Measurements from ENCODE around the gene OR13A1.
"Not testable (repeated sequence)": the region's sequence is repeated elsewhere in the genome, so short reads cannot be mapped to it uniquely, and the experiment has no call there.

The OR13A1 gene

GRCh38 chr10:45339894-45340293 is 24.5 kb upstream of the OR13A1 start:
- Histone ChIP-seq H3K9ac (ENCODE audit: insufficient read length, low read depth) (no peak overlapping the region), H3K36me3 (ENCODE audit: insufficient read depth, insufficient read length, low read length) (no peaks in the 10 kb centered on the region), H3K27me3 (ENCODE audit: insufficient read depth, insufficient read length) (no peaks in the 10 kb centered on the region), H3K4me1 (ENCODE audit: insufficient read depth, insufficient read length) (no peaks in the 10 kb centered on the region), H3K9me3 (ENCODE audit: insufficient read depth, low read length) (no peaks in the 10 kb centered on the region), H3K4me3 (ENCODE audit: insufficient read length, low read depth) (no peak overlapping the region)
- TF ChIP-seq YY1 (IDR thresholded peaks at IDR 0.05; ENCODE audit: insufficient read depth, insufficient read length) (no peak), SUZ12 (IDR thresholded peaks at IDR 0.05; ENCODE audit: extremely low read depth, insufficient read depth, insufficient read length) (no peak), ZNF274 (IDR thresholded peaks at IDR 0.05; ENCODE audit: low read depth, low read length) (no peak)
- DNase-seq (ENCODE audit: low read depth, low spot score): no peak

GRCh38 chr10:45331824-45332223 is 16.4 kb upstream of the OR13A1 start:
- H3K9me3 ChIP-seq (ENCODE audit: insufficient read depth, low read length); H3K36me3 ChIP-seq (ENCODE audit: insufficient read depth, insufficient read length, low read length); DNase-seq (ENCODE audit: low read depth, low spot score); H3K4me3 ChIP-seq (ENCODE audit: insufficient read length, low read depth); H3K4me1 ChIP-seq (ENCODE audit: insufficient read depth, insufficient read length); H3K27me3 ChIP-seq (ENCODE audit: insufficient read depth, insufficient read length); H3K9ac ChIP-seq (ENCODE audit: insufficient read length, low read depth): not testable (repeated sequence)

DNA sequence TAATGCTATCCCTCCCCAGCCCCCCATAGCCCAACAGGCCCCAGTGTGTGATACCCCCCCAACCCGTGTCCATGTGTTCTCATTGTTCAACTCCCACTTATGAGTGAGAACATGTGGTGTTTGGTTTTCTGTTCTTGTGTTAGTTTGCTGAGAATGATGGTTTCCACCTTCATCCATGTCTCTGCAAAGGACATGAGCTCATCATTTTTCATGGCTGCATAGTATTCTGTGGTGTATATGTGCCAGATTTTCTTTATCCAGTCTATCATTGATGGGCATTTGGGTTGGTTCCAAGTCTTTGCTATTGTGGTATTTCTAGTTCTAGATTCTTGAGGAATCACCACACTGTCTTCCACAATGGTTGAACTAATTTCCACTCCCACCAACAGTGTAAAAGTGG is 11.5 kb upstream of the OR13A1 start:
- not testable (repeated sequence) for H3K4me1 ChIP-seq (ENCODE audit: insufficient read depth, insufficient read length); H3K36me3 ChIP-seq (ENCODE audit: insufficient read depth, insufficient read length, low read length); H3K27me3 ChIP-seq (ENCODE audit: insufficient read depth, insufficient read length); H3K9me3 ChIP-seq (ENCODE audit: insufficient read depth, low read length); H3K9ac ChIP-seq (ENCODE audit: insufficient read length, low read depth); H3K4me3 ChIP-seq (ENCODE audit: insufficient read length, low read depth); DNase-seq (ENCODE audit: low read depth, low spot score)

DNA sequence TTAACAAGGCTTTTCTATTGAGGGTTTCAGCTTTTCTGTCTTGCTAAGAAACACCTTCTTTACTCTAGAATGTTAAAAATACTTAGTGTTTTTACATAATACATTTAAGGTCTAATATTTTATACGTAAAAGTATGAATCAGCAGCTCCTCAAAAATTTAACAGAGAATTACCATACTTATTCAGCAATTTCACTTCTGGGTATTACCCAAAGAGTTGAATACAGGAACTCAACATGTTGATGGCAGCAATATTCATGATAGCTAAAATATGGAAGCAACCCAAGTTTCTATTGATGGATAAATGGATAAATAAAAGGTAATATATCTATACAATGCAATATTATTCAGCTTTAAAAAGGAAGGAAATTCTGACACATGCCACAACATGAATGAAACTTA is 9.7 kb upstream of the OR13A1 start:
- H3K4me3 ChIP-seq (ENCODE audit: insufficient read length, low read depth): no peak overlapping the region
- H3K36me3 ChIP-seq (ENCODE audit: insufficient read depth, insufficient read length, low read length): no peaks in the 10 kb centered on the region
- H3K27me3 ChIP-seq (ENCODE audit: insufficient read depth, insufficient read length): no peaks in the 10 kb centered on the region
- DNase-seq (ENCODE audit: low read depth, low spot score): no peak
- no peak for TF ChIP-seq YY1 (IDR thresholded peaks at IDR 0.05; ENCODE audit: insufficient read depth, insufficient read length)
- TF ChIP-seq SUZ12 (IDR thresholded peaks at IDR 0.05; ENCODE audit: extremely low read depth, insufficient read depth, insufficient read length): no peak
- TF ChIP-seq ZNF274 (IDR thresholded peaks at IDR 0.05; ENCODE audit: low read depth, low read length): no peak
- no peaks in the 10 kb centered on the region for H3K9me3 ChIP-seq (ENCODE audit: insufficient read depth, low read length)
- no peaks in the 10 kb centered on the region for H3K4me1 ChIP-seq (ENCODE audit: insufficient read depth, insufficient read length)
- H3K9ac ChIP-seq (ENCODE audit: insufficient read length, low read depth): no peak overlapping the region

GRCh38 chr10:45319702-45320101 is 4.3 kb upstream of the OR13A1 start:
- no peaks in the 10 kb centered on the region for H3K36me3 ChIP-seq (ENCODE audit: insufficient read depth, insufficient read length, low read length)
- H3K9me3 ChIP-seq (ENCODE audit: insufficient read depth, low read length): no peaks in the 10 kb centered on the region
- H3K9ac ChIP-seq (ENCODE audit: insufficient read length, low read depth): no peak overlapping the region
- no peaks in the 10 kb centered on the region for H3K27me3 ChIP-seq (ENCODE audit: insufficient read depth, insufficient read length)
- TF ChIP-seq YY1 (IDR thresholded peaks at IDR 0.05; ENCODE audit: insufficient read depth, insufficient read length): no peak
- TF ChIP-seq ZNF274 (IDR thresholded peaks at IDR 0.05; ENCODE audit: low read depth, low read length): no peak
- TF ChIP-seq SUZ12 (IDR thresholded peaks at IDR 0.05; ENCODE audit: extremely low read depth, insufficient read depth, insufficient read length): no peak
- H3K4me1 ChIP-seq (ENCODE audit: insufficient read depth, insufficient read length): no peaks in the 10 kb centered on the region
- DNase-seq (ENCODE audit: low read depth, low spot score): no peak
- H3K4me3 ChIP-seq (ENCODE audit: insufficient read length, low read depth): no peak overlapping the region

DNA sequence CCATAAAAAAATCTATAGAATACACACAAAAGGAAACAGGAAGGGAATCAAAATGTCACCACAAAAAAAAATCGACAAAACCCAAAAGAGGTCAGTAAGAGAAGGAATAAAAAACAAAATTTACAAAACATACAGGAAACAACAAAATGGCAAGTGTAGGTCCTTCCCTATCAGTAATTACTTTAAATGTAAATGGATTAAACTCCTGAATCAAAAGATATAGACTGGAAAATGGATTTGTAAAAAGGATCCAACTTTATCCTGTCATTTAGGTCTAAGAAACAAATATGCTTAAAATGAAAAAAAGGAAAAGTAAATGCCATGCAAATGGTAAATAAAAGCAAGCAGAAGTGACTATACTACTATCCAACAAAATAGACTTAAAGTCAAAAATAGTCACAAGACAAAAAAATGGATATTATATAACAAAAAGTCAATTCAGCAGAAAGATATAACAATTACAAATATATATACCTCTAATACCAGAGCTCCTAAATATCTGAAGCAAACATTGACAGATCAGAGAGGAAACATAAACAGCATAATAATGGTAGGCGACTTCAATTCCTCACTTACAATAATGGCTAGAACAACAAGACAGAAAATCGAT is 2.0 kb downstream of the OR13A1 start:
- H3K4me3 ChIP-seq (ENCODE audit: insufficient read length, low read depth): no peak overlapping the region
- H3K9ac ChIP-seq (ENCODE audit: insufficient read length, low read depth): no peak overlapping the region

DNA sequence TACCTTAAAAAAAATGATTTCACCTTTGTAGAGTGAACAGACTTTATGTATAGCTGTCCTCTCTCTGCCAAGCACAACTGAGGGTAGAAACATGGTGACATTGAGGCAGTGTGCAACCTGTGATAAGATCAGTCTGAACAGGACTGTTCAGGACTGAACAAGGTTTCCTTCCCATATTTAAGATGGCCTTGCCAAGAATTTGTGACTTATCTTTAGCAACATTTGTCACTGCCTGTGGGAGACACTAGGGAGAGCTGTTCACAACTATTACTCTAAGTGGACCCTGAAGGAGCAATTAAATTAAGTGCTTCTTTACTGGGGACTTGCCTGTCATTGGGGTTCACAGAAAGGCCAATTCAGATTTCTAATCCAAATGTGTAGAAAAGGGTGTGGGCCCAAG is 6.7 kb downstream of the OR13A1 start:
- Histone ChIP-seq H3K9me3 (ENCODE audit: insufficient read depth, low read length) (no peaks in the 10 kb centered on the region), H3K4me3 (ENCODE audit: insufficient read length, low read depth) (no peak overlapping the region), H3K36me3 (ENCODE audit: insufficient read depth, insufficient read length, low read length) (no peaks in the 10 kb centered on the region), H3K9ac (ENCODE audit: insufficient read length, low read depth) (no peak overlapping the region), H3K4me1 (ENCODE audit: insufficient read depth, insufficient read length) (no peaks in the 10 kb centered on the region), H3K27me3 (ENCODE audit: insufficient read depth, insufficient read length) (no peaks in the 10 kb centered on the region)
- TF ChIP-seq YY1 (IDR thresholded peaks at IDR 0.05; ENCODE audit: insufficient read depth, insufficient read length): no peak
- TF ChIP-seq ZNF274 (IDR thresholded peaks at IDR 0.05; ENCODE audit: low read depth, low read length): no peak
- TF ChIP-seq SUZ12 (IDR thresholded peaks at IDR 0.05; ENCODE audit: extremely low read depth, insufficient read depth, insufficient read length): no peak
- DNase-seq (ENCODE audit: low read depth, low spot score): no peak

More for the DNA sequence above, 2.0 kb downstream of the OR13A1 start:
- no peaks in the 10 kb centered on the region for H3K9me3 ChIP-seq (ENCODE audit: insufficient read depth, low read length)
- DNase-seq (ENCODE audit: low read depth, low spot score): no peak
- no peak for TF ChIP-seq ZNF274 (IDR thresholded peaks at IDR 0.05; ENCODE audit: low read depth, low read length)
- TF ChIP-seq SUZ12 (IDR thresholded peaks at IDR 0.05; ENCODE audit: extremely low read depth, insufficient read depth, insufficient read length): no peak
- TF ChIP-seq YY1 (IDR thresholded peaks at IDR 0.05; ENCODE audit: insufficient read depth, insufficient read length): no peak
- H3K27me3 ChIP-seq (ENCODE audit: insufficient read depth, insufficient read length): no peaks in the 10 kb centered on the region
- no peaks in the 10 kb centered on the region for H3K4me1 ChIP-seq (ENCODE audit: insufficient read depth, insufficient read length)
- H3K36me3 ChIP-seq (ENCODE audit: insufficient read depth, insufficient read length, low read length): no peaks in the 10 kb centered on the region

- Histone ChIP-seq H3K36me3 (ENCODE audit: insufficient read depth, insufficient read length, low read length) (no peaks in the 10 kb centered on the region), H3K9me3 (ENCODE audit: insufficient read depth, low read length) (no peaks in the 10 kb centered on the region), H3K27me3 (ENCODE audit: insufficient read depth, insufficient read length) (no peaks in the 10 kb centered on the region), H3K4me1 (ENCODE audit: insufficient read depth, insufficient read length) (no peaks in the 10 kb centered on the region), H3K9ac (ENCODE audit: insufficient read length, low read depth) (no peak overlapping the region), H3K4me3 (ENCODE audit: insufficient read length, low read depth) (no peak overlapping the region)
- TF ChIP-seq YY1 (IDR thresholded peaks at IDR 0.05; ENCODE audit: insufficient read depth, insufficient read length) (no peak), ZNF274 (IDR thresholded peaks at IDR 0.05; ENCODE audit: low read depth, low read length) (no peak), SUZ12 (IDR thresholded peaks at IDR 0.05; ENCODE audit: extremely low read depth, insufficient read depth, insufficient read length) (no peak)
- no peak for DNase-seq (ENCODE audit: low read depth, low spot score)
These were observed 12.8 kb downstream of the OR13A1 start for GRCh38 chr10:45302573-45302972.

- not testable (repeated sequence) for H3K4me3 ChIP-seq (ENCODE audit: insufficient read length, low read depth); H3K27me3 ChIP-seq (ENCODE audit: insufficient read depth, insufficient read length); H3K36me3 ChIP-seq (ENCODE audit: insufficient read depth, insufficient read length, low read length); H3K4me1 ChIP-seq (ENCODE audit: insufficient read depth, insufficient read length); DNase-seq (ENCODE audit: low read depth, low spot score); H3K9me3 ChIP-seq (ENCODE audit: insufficient read depth, low read length); H3K9ac ChIP-seq (ENCODE audit: insufficient read length, low read depth)
These were observed 17.0 kb downstream of the OR13A1 start for GRCh38 chr10:45298341-45298955.

Data from NT2/D1 (cell line).